Right cardiac atrium (tissue), 5 donors: ENCODE data around the gene TAS1R2. TPM values are rescaled to one million over a fixed set of nuclear protein-coding genes. Genes with fewer than 3 reads are reported as not detected.

Source experiments
- ATAC-seq, 2 donors: fragments of 200-7000 bp; cut with Tn5 transposase; one replicate each; pipeline versions ENCODE4 v1.8.0 to v1.9.1; 2020; ENCODE audit warnings: moderate library complexity in 2 of 2, mild to moderate bottlenecking in 1 of 2
- DNase-seq, 3 donors: peaks; one replicate each; pipeline ENCODE4 v3.0.0-alpha.2; 2020
- H3K27ac ChIP-seq: one replicate; pipeline ENCODE4 v1.5.1; 2013; ENCODE audit warnings: mild to moderate bottlenecking, low read length, control low read depth, moderate library complexity
- H3K27me3 ChIP-seq: one replicate; pipeline ENCODE4 v1.6.1; 2013; ENCODE audit not compliant: control insufficient read depth, insufficient read depth
- H3K4me1 ChIP-seq: one replicate; pipeline ENCODE4 v1.6.1; 2013; ENCODE audit warnings: low read length; ENCODE audit not compliant: control insufficient read depth, insufficient read depth
- H3K4me3 ChIP-seq: one replicate; pipeline ENCODE4 v1.5.1; 2013; ENCODE audit warnings: low read length, control low read depth
- H3K9me3 ChIP-seq: one replicate; pipeline ENCODE4 v1.6.1; 2013; ENCODE audit warnings: low read length; ENCODE audit not compliant: control insufficient read depth
- WGBS: extraction: QIAGEN DNeasy Blood & Tissue Kit; methylation state at CpG from one replicate; pipeline ENCODE4 v1.1.7; 2013; 5-methylcytosine and 5-hydroxymethylcytosine counted together
- intact Hi-C, 4 donors: fragments of 100-400 bp; cut with DNase I; formaldehyde crosslinking; loops; one replicate each; pipeline versions ENCODE4 v1.11.0 to v1.14.0; 2022 to 2023
- microRNA-seq, 2 donors: library from miRNA; unstranded; fragments of <30 nt; microRNA quantifications; one replicate each; pipeline ENCODE4 v1.2.0, GENCODE V29; 2020 to 2021
- polyA plus RNA-seq: library from polyadenylated mRNA; stranded (reverse); fragments of 200-250 nt; gene quantifications from one replicate; pipeline ENCODE4 v1.2.3, GENCODE V29; 2013
- total RNA-seq, 4 donors: library from RNA; stranded (reverse); fragmentation: NEBNext Ultra II Directional; extraction: Animal tissue kit (Norgen Biotek cat#: 25700); gene quantifications; one replicate each; pipeline ENCODE4 v1.2.1, GENCODE V29; 2021
- donor health status: healthy with polysubstance abuse.
- donor health status: DM: no; HTN: yes; CAD: no.
- donor health status: DM: no; HTN: no; CAD: no.
- donor health status: DM: no; HTN: yes; CAD: no; lungs with severe emphysema.
- donor health status: DM: yes; HTN: yes; CAD: no.

TAS1R2 gene
- total and polyA plus RNA-seq, 5 donors = not detected

GRCh38 chr1:18796950-18797349, 62.5 kb downstream of the TAS1R2 start:
- intact Hi-C loops = no loop called here
- Histone ChIP-seq H3K9me3 (no peaks in the 10 kb centered on the region), H3K27me3 (no peaks in the 10 kb centered on the region), H3K27ac (no peak overlapping the region), H3K4me3 (no peak overlapping the region), H3K4me1 (no peaks in the 10 kb centered on the region)
- DNase-seq = no peak
- ATAC-seq = no peak
- WGBS = 93% methylated on average over 3 of the region's 3 CpGs

GRCh38 chr1:18795002-18795689, 64.3 kb downstream of the TAS1R2 start:
- Histone ChIP-seq H3K27ac (no peak overlapping the region), H3K9me3 (no peaks in the 10 kb centered on the region), H3K4me3 (no peak overlapping the region), H3K27me3 (no peaks in the 10 kb centered on the region), H3K4me1 (no peaks in the 10 kb centered on the region)
- ATAC-seq (no peak), DNase-seq (no peak)
- 79% methylated on average over 14 of the region's 14 CpGs for WGBS
- intact Hi-C loops = no loop called here

GRCh38 chr1:18794561-18794960, 64.9 kb downstream of the TAS1R2 start:
- intact Hi-C loops = no loop called here
- Histone ChIP-seq H3K27ac (no peak overlapping the region), H3K4me3 (no peak overlapping the region), H3K9me3 (no peaks in the 10 kb centered on the region), H3K4me1 (no peaks in the 10 kb centered on the region), H3K27me3 (no peaks in the 10 kb centered on the region)
- no peak for ATAC-seq
- no peak for DNase-seq
- 52% methylated on average over 5 of the region's 5 CpGs for WGBS

GRCh38 chr1:18794051-18794450, 65.4 kb downstream of the TAS1R2 start:
- Histone ChIP-seq H3K4me3 (no peak overlapping the region), H3K9me3 (no peaks in the 10 kb centered on the region), H3K4me1 (no peaks in the 10 kb centered on the region), H3K27ac (no peak overlapping the region), H3K27me3 (no peaks in the 10 kb centered on the region)
- no peak for ATAC-seq
- WGBS = 41% methylated on average over 10 of the region's 10 CpGs
- DNase-seq = no peak
- intact Hi-C loops = no loop called here

- Histone ChIP-seq H3K27me3 (no peaks in the 10 kb centered on the region), H3K4me3 (no peak overlapping the region), H3K9me3 (no peaks in the 10 kb centered on the region), H3K4me1 (no peaks in the 10 kb centered on the region), H3K27ac (no peak overlapping the region)
- no peak for DNase-seq
- ATAC-seq = no peak
- intact Hi-C loops = no loop called here
- 79% methylated on average over 10 of the region's 10 CpGs for WGBS
Observed at GRCh38 chr1:18793164-18793563, 66.3 kb downstream of the TAS1R2 start.

- DNase-seq = no peak
- intact Hi-C loops = no loop called here
- H3K27me3 ChIP-seq = no peaks in the 10 kb centered on the region
- WGBS = 85% methylated on average over 3 of the region's 3 CpGs
- H3K27ac ChIP-seq = no peak overlapping the region
- ATAC-seq = no peak
- H3K9me3 ChIP-seq = no peaks in the 10 kb centered on the region
- no peaks in the 10 kb centered on the region for H3K4me1 ChIP-seq
- no peak overlapping the region for H3K4me3 ChIP-seq
Observed at GRCh38 chr1:18792747-18793146, 66.7 kb downstream of the TAS1R2 start.

Small RNAs within 50 kb of the gene (microRNA-seq; reads per million reads assigned to microRNA genes)
- gene MIR1290 = 0 reads per million in 2 donors
- 0 reads per million in 2 donors for gene MIR4695

Other genes with a start within 250 kb of the TAS1R2 start
- gene PAX7, start 228.8 kb downstream of the TAS1R2 start, total RNA-seq = not detected
- not detected for gene PAX7, start 228.8 kb downstream of the TAS1R2 start, polyA plus RNA-seq
- gene ALDH4A1, start 42.9 kb upstream of the TAS1R2 start, total RNA-seq = 10 to 100 TPM; 22.2 to 35.5 (median 27.1) TPM
- gene ALDH4A1, start 42.9 kb upstream of the TAS1R2 start, polyA plus RNA-seq = 23.6 TPM
- 10 to 100 TPM in 1 of 4 donors, 1 to 10 TPM in 3; 6.7 to 12.7 (median 8.1) TPM for gene IFFO2, start 97.0 kb upstream of the TAS1R2 start, total RNA-seq
- 5.0 TPM for gene IFFO2, start 97.0 kb upstream of the TAS1R2 start, polyA plus RNA-seq